HepG2 (cell line): ENCODE measurements around the gene WDR5B. TPM values are rescaled to one million over a fixed set of nuclear protein-coding genes. Genes with fewer than 3 reads are reported as not detected.

Experiments
- ATF1 ChIP-seq: IDR thresholded peaks from 2 replicates; pipeline ENCODE4 v1.6.1; 2016; ENCODE audit warnings: mild to moderate bottlenecking, control low read depth
- BRD4 ChIP-seq: sonication (generic); formaldehyde crosslinking; IDR thresholded peaks from 2 replicates; pipeline ENCODE4 v1.4.0; 2020; ENCODE audit warnings: missing genetic modification reagents
- CBFB ChIP-seq: sonication (generic); formaldehyde crosslinking; IDR thresholded peaks from 2 replicates; pipeline ENCODE4 v1.4.0; 2020; ENCODE audit warnings: missing genetic modification reagents
- ELF1 ChIP-seq: sonication (generic); formaldehyde crosslinking; IDR thresholded peaks from 2 replicates; pipeline ENCODE4 v1.4.0; 2020; ENCODE audit warnings: missing genetic modification reagents
- FOSL1 ChIP-seq: sonication (generic); formaldehyde crosslinking; IDR thresholded peaks from 2 replicates; pipeline ENCODE4 v1.9.0; 2021; ENCODE audit warnings: missing genetic modification reagents, borderline replicate concordance
- HDAC1 ChIP-seq: sonication (generic); formaldehyde crosslinking; IDR thresholded peaks from 2 replicates; pipeline ENCODE4 v1.5.1; 2020; ENCODE audit warnings: mild to moderate bottlenecking, missing genetic modification reagents
- HNF4G ChIP-seq, 2 experiments: sonication (generic) in 1 of 2; formaldehyde crosslinking in 1 of 2; IDR thresholded peaks; 2 replicates each; pipeline versions ENCODE4 v1.4.0 to v1.6.1; 2011 to 2020; ENCODE audit warnings: borderline replicate concordance in 2 of 2, low read depth in 2 of 2, mild to moderate bottlenecking in 2 of 2, low read length in 1 of 2, missing genetic modification reagents in 1 of 2, moderate library complexity in 1 of 2
- HNRNPH1 ChIP-seq: fragments of 200-400 bp; formaldehyde crosslinking; optimal IDR thresholded peaks from 2 replicates; pipeline ENCODE3; 2017; ENCODE audit warnings: mild to moderate bottlenecking, low read depth, low read length
- KLF6 ChIP-seq: IDR thresholded peaks from 2 replicates; pipeline ENCODE4 v1.8.0; 2016; ENCODE audit warnings: missing biosample characterization, missing genetic modification reagents
- RFXAP ChIP-seq: sonication (generic); formaldehyde crosslinking; IDR thresholded peaks from 2 replicates; pipeline ENCODE4 v1.4.0; 2020; ENCODE audit warnings: missing genetic modification reagents, borderline replicate concordance
- STAG1 ChIP-seq: sonication (generic); formaldehyde crosslinking; IDR thresholded peaks from 2 replicates; pipeline ENCODE4 v1.4.0; 2020; ENCODE audit warnings: missing genetic modification reagents
- ZNF468 ChIP-seq: sonication (generic); formaldehyde crosslinking; IDR thresholded peaks from 2 replicates; pipeline ENCODE4 v1.8.0; 2022; ENCODE audit warnings: mild to moderate bottlenecking, moderate library complexity, missing genetic modification reagents
- ZNF549 ChIP-seq: sonication (generic); formaldehyde crosslinking; IDR thresholded peaks from 2 replicates; pipeline ENCODE4 v1.5.0; 2020; ENCODE audit warnings: missing genetic modification reagents
- ZNF660 ChIP-seq: sonication (generic); formaldehyde crosslinking; IDR thresholded peaks from 2 replicates; pipeline ENCODE4 v1.5.1; 2020; ENCODE audit warnings: mild to moderate bottlenecking, low read depth, missing genetic modification reagents, borderline replicate concordance
- ZNF777 ChIP-seq: sonication (generic); formaldehyde crosslinking; IDR thresholded peaks from 2 replicates; pipeline ENCODE4 v1.4.0; 2020; ENCODE audit warnings: missing genetic modification reagents
- ZNF788 ChIP-seq: sonication (generic); formaldehyde crosslinking; IDR thresholded peaks from 2 replicates; pipeline ENCODE4 v1.5.0; 2020; ENCODE audit warnings: mild to moderate bottlenecking, missing genetic modification reagents, borderline replicate concordance
- polyA plus RNA-seq, 8 experiments: library from polyadenylated mRNA; depleted of rRNA in 3 of 8; stranded (reverse) in 7 of 8; unstranded in 1 of 8; fragments of >200 nt; fragmentation: Illumina TruSeq in 4 of 8; extraction: Trizol in 4 of 8; gene quantifications; 2 replicates each; pipeline versions ENCODE4 v1.2.1 to v1.2.3, GENCODE V29; 2011 to 2016; ENCODE audit warnings: low read depth in 4 of 8, missing spikeins in 1 of 8, mixed read lengths in 1 of 8; ENCODE audit not compliant: insufficient read depth in 1 of 8
- total RNA-seq, 5 experiments: library from RNA; depleted of rRNA; stranded (reverse); fragments of >200 nt; fragmentation: Illumina TruSeq; extraction: Trizol; gene quantifications; 2 replicates each; pipeline ENCODE4 v1.2.3, GENCODE V29; 2016; ENCODE audit warnings: low read depth in 1 of 5
- TF ChIP-seq, protein P1 (sequence below): sonication (generic); formaldehyde crosslinking; conservative IDR thresholded peaks from 2 replicates; pipeline ENCODE4 v1.8.1; 2023; ENCODE audit warnings: missing genetic modification reagents
- TF ChIP-seq, protein P2 (sequence below): sonication (generic); formaldehyde crosslinking; conservative IDR thresholded peaks from 2 replicates; pipeline ENCODE4 v1.8.0; 2022; ENCODE audit warnings: mild to moderate bottlenecking, moderate library complexity, missing genetic modification reagents
- TF ChIP-seq, protein P3 (sequence below): sonication (generic); formaldehyde crosslinking; conservative IDR thresholded peaks from 2 replicates; pipeline ENCODE4 v1.4.0; 2020; ENCODE audit warnings: missing genetic modification reagents
- TF ChIP-seq, protein P4 (sequence below): sonication (generic); formaldehyde crosslinking; IDR thresholded peaks from 2 replicates; pipeline ENCODE4 v1.5.0; 2020; ENCODE audit warnings: missing genetic modification reagents, mild to moderate bottlenecking, borderline replicate concordance
- TF ChIP-seq, protein P5 (sequence below): sonication (generic); formaldehyde crosslinking; IDR thresholded peaks from 2 replicates; pipeline ENCODE4 v1.5.0; 2020; ENCODE audit warnings: missing genetic modification reagents, mild to moderate bottlenecking, borderline replicate concordance

WDR5B gene
- total and polyA plus RNA-seq, 2 of the 13 experiments (the other 11 are each of a cell fraction or from before 2014, with no cell fraction given) = 2.5 to 3.6 TPM

DNA sequence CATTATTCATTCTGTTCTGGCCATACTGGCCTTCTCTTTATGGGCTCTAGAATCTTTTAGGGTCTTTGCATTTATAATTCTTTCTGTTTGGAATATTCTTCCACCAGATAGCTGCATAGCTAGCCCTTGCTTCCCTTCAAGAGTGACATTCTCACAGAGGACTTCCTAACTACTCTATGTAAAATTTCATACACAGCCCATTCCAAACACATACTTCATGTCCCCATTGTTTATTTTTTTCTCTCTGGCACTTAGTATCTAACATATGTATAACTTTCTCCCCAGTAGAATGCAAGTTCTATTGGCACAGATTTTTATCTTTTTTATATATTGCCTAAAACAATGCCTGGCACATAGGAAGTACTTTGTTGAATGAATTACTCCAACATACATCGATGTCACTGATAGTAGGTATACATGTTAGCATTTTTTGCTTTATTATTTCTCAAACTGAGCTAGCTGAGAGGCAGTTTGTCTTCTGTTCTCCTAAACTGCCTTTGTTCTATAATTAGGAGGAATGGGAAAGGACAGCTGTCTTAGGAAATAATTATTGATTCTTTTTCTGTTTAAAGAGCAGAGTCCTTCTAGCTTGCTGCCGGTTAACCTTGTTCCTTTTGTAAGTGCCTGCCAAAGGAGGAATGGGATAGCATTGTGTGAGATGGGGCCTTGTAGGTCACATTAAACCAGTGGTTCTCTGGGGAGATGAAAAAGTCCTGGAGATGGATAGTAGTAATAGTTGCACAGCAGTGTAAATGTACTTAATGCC, 24.0 kb downstream of the WDR5B start (continued):
- TF ChIP-seq ELF1 (CRISPR knock-in tag) = no peak
- no peak for TF ChIP-seq ZNF788
- TF ChIP-seq, protein P1, sequence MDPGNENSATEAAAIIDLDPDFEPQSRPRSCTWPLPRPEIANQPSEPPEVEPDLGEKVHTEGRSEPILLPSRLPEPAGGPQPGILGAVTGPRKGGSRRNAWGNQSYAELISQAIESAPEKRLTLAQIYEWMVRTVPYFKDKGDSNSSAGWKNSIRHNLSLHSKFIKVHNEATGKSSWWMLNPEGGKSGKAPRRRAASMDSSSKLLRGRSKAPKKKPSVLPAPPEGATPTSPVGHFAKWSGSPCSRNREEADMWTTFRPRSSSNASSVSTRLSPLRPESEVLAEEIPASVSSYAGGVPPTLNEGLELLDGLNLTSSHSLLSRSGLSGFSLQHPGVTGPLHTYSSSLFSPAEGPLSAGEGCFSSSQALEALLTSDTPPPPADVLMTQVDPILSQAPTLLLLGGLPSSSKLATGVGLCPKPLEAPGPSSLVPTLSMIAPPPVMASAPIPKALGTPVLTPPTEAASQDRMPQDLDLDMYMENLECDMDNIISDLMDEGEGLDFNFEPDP (CRISPR knock-in tag) = no peak
- no peak for TF ChIP-seq KLF6
- TF ChIP-seq HNRNPH1 = no peak
- TF ChIP-seq ZNF660 = no peak
- no peak for TF ChIP-seq RFXAP (CRISPR knock-in tag)
- no peak for TF ChIP-seq ZNF777 (CRISPR knock-in tag)
- no peak for TF ChIP-seq ZNF468 (CRISPR knock-in tag)
- peak; percentile 48; the same call in 1 of the 2 replicates for TF ChIP-seq ATF1 (CRISPR knock-in tag)
- TF ChIP-seq HNF4G (IDR thresholded peaks at IDR 0.05; ENCODE audit: borderline replicate concordance, low read depth, low read length) = peak; percentile 62; the same call in 1 of the 2 replicates
- TF ChIP-seq HNF4G (CRISPR knock-in tag; IDR thresholded peaks at IDR 0.05; ENCODE audit: borderline replicate concordance, low read depth) = no peak
- TF ChIP-seq BRD4 = no peak
- TF ChIP-seq HDAC1 (CRISPR knock-in tag) = peak; percentile 55; the same call in 1 of the 2 replicates
- TF ChIP-seq, protein P2, sequence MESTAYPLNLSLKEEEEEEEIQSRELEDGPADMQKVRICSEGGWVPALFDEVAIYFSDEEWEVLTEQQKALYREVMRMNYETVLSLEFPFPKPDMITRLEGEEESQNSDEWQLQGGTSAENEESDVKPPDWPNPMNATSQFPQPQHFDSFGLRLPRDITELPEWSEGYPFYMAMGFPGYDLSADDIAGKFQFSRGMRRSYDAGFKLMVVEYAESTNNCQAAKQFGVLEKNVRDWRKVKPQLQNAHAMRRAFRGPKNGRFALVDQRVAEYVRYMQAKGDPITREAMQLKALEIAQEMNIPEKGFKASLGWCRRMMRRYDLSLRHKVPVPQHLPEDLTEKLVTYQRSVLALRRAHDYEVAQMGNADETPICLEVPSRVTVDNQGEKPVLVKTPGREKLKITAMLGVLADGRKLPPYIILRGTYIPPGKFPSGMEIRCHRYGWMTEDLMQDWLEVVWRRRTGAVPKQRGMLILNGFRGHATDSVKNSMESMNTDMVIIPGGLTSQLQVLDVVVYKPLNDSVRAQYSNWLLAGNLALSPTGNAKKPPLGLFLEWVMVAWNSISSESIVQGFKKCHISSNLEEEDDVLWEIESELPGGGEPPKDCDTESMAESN (CRISPR knock-in tag) = 0 out of 2 replicates have a peak, but pooled peaks have one; percentile 50
- TF ChIP-seq ZNF549 (CRISPR knock-in tag) = no peak
- TF ChIP-seq STAG1 (CRISPR knock-in tag) = no peak
- no peak for TF ChIP-seq FOSL1 (CRISPR knock-in tag)
- TF ChIP-seq, protein P3, sequence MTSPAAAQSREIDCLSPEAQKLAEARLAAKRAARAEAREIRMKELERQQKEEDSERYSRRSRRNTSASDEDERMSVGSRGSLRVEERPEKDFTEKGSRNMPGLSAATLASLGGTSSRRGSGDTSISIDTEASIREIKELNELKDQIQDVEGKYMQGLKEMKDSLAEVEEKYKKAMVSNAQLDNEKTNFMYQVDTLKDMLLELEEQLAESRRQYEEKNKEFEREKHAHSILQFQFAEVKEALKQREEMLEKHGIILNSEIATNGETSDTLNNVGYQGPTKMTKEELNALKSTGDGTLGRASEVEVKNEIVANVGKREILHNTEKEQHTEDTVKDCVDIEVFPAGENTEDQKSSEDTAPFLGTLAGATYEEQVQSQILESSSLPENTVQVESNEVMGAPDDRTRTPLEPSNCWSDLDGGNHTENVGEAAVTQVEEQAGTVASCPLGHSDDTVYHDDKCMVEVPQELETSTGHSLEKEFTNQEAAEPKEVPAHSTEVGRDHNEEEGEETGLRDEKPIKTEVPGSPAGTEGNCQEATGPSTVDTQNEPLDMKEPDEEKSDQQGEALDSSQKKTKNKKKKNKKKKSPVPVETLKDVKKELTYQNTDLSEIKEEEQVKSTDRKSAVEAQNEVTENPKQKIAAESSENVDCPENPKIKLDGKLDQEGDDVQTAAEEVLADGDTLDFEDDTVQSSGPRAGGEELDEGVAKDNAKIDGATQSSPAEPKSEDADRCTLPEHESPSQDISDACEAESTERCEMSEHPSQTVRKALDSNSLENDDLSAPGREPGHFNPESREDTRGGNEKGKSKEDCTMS (CRISPR knock-in tag) = no peak
- TF ChIP-seq, protein P4, sequence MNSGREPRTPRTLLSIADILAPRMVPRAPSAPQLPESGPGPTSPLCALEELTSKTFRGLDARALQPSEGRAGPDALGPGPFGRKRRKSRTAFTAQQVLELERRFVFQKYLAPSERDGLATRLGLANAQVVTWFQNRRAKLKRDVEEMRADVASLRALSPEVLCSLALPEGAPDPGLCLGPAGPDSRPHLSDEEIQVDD (CRISPR knock-in tag) = no peak
- TF ChIP-seq, protein P5, sequence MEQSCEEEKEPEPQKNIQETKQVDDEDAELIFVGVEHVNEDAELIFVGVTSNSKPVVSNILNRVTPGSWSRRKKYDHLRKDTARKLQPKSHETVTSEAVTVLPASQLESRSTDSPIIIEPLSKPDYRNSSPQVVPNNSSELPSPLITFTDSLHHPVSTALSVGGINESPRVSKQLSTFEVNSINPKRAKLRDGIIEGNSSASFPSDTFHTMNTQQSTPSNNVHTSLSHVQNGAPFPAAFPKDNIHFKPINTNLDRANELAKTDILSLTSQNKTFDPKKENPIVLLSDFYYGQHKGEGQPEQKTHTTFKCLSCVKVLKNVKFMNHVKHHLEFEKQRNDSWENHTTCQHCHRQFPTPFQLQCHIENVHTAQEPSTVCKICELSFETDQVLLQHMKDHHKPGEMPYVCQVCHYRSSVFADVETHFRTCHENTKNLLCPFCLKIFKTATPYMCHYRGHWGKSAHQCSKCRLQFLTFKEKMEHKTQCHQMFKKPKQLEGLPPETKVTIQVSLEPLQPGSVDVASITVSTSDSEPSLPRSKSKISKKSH (CRISPR knock-in tag) = no peak
- no peak for TF ChIP-seq CBFB
